NCI-H1417 (cell line): ENCODE results near the gene PCSK7.
"Not testable (repeated sequence)": the region's sequence is repeated elsewhere in the genome, so short reads cannot be mapped to it uniquely, and the experiment has no call there.

Experiments used
- DNase-seq, 3 experiments: peaks; one replicate each; lab custom pipeline; 2025; lab: John Stamatoyannopoulos, UW

The PCSK7 gene

GRCh38 chr11:117217141-117218084 is 14.5 kb downstream of the PCSK7 start:
- DNase-seq, result no peak

GRCh38 chr11:117214404-117215110 is 17.3 kb downstream of the PCSK7 start:
- no peak for DNase-seq

- DNase-seq, result no peak
These were observed 19.0 kb downstream of the PCSK7 start for GRCh38 chr11:117212697-117213355.

- no peak for DNase-seq
These were observed 21.3 kb downstream of the PCSK7 start for GRCh38 chr11:117210620-117211019.

GRCh38 chr11:117209351-117210125 is 22.3 kb downstream of the PCSK7 start:
- DNase-seq, result not testable (repeated sequence)

GRCh38 chr11:117208710-117209109 is 23.2 kb downstream of the PCSK7 start:
- DNase-seq, result not testable (repeated sequence)

- not testable (repeated sequence) for DNase-seq
These were observed 24.4 kb downstream of the PCSK7 start for GRCh38 chr11:117207481-117207880.

- DNase-seq, result not testable (repeated sequence)
These were observed 25.0 kb downstream of the PCSK7 start for GRCh38 chr11:117206859-117207258.

- not testable (repeated sequence) for DNase-seq
These were observed 25.8 kb downstream of the PCSK7 start for GRCh38 chr11:117206111-117206510.

- no peak for DNase-seq
These were observed 26.6 kb downstream of the PCSK7 start for GRCh38 chr11:117205211-117205818.

GRCh38 chr11:117204283-117205080 is 27.4 kb downstream of the PCSK7 start:
- DNase-seq, result no peak

GRCh38 chr11:117203069-117203407 is 28.8 kb downstream of the PCSK7 start:
- DNase-seq, result no peak

GRCh38 chr11:117202386-117203068 is 29.3 kb downstream of the PCSK7 start:
- DNase-seq, result no peak

GRCh38 chr11:117201658-117202305 is 30.1 kb downstream of the PCSK7 start:
- no peak for DNase-seq

GRCh38 chr11:117200813-117201657 is 30.8 kb downstream of the PCSK7 start:
- no peak for DNase-seq

- DNase-seq, result no peak
These were observed 31.7 kb downstream of the PCSK7 start for GRCh38 chr11:117199916-117200812.
